GM12874 (cell line): ENCODE data around the gene ACVRL1.
A peak's percentile ranks its signal among the peaks of the same experiment; 100 is the strongest.

Experiments
- TF ChIP-seq, protein P1 (sequence below): IDR thresholded peaks from 2 replicates; pipeline ENCODE4 v1.5.1; 2011; ENCODE audit warnings: low read depth, mild to moderate bottlenecking, control low read depth, low read length, moderate library complexity; ENCODE audit not compliant: insufficient read depth

The ACVRL1 gene

DNA sequence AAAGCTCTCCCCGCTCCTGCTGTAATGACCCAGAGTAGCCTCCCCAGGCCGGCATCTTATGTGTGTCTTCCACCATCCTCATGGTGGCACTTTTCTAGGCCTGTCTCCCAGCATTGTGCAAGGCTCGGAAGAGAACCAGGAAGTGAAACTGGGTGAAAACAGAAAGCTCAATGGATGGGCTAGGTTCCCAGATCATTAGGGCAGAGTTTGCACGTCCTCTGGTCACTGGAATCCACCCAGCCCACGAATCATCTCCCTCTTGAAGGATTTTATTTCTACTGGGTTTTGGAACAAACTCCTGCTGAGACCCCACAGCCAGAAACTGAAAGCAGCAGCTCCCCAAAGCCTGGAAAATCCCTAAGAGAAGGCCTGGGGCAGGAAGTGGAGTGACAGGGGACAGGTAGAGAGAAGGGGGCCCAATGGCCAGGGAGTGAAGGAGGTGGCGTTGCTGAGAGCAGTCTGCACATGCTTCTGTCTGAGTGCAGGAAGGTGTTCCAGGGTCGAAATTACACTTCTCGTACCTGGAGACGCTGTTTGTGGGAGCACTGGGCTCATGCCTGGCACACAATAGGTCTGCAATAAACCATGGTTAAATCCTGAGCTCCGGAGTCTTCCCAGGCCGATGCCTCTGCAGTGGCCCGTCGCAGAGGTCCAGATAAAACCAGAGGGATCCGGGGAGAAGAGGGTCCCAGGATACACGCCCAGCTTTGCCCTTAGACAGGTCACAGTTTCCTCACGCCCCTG lies 15.6 kb downstream of the ACVRL1 start:
- TF ChIP-seq, protein P1, sequence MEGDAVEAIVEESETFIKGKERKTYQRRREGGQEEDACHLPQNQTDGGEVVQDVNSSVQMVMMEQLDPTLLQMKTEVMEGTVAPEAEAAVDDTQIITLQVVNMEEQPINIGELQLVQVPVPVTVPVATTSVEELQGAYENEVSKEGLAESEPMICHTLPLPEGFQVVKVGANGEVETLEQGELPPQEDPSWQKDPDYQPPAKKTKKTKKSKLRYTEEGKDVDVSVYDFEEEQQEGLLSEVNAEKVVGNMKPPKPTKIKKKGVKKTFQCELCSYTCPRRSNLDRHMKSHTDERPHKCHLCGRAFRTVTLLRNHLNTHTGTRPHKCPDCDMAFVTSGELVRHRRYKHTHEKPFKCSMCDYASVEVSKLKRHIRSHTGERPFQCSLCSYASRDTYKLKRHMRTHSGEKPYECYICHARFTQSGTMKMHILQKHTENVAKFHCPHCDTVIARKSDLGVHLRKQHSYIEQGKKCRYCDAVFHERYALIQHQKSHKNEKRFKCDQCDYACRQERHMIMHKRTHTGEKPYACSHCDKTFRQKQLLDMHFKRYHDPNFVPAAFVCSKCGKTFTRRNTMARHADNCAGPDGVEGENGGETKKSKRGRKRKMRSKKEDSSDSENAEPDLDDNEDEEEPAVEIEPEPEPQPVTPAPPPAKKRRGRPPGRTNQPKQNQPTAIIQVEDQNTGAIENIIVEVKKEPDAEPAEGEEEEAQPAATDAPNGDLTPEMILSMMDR, result no peak

DNA sequence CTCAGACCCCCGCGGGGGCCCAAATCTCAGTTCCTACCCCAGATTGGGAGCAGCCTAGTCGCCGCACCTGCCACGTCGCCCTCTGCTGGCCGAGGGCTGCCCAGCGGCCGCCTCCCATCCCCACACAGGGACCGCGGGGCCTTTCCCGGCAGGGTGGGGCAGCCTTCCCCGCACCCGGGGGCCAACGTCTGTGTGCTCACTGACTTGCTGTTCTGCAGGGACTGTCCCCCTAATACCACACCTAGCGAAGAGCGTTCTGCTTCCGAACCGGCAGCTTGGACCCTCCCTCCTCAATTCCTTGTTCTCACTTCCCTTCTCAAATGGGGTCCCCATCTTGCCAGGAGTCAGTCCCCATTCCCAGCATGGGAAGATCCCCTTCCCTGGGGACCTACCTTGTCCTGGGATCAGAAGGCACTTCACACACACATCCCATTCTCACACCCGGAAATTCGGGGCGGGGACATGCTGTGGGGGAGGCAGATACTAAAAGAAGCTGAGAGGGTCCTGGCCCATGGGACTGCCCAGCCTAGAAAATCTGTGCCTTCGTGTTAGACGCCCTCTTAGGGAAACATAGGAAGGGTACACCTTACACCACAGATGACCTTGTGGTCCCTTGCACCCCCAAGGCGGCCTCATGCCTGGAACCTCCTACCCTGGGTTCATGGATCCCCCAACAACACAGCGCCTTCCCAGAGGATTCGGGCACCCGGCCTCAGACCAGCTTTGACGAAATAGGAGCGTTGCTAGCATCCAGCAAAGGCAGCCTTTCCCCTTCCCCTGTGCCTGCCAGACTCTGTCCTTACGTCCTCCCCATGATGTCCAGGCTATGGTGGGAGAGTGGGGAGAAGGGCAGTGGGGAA lies 16.4 kb downstream of the ACVRL1 start:
- TF ChIP-seq, protein P1, result peak; percentile 91

DNA sequence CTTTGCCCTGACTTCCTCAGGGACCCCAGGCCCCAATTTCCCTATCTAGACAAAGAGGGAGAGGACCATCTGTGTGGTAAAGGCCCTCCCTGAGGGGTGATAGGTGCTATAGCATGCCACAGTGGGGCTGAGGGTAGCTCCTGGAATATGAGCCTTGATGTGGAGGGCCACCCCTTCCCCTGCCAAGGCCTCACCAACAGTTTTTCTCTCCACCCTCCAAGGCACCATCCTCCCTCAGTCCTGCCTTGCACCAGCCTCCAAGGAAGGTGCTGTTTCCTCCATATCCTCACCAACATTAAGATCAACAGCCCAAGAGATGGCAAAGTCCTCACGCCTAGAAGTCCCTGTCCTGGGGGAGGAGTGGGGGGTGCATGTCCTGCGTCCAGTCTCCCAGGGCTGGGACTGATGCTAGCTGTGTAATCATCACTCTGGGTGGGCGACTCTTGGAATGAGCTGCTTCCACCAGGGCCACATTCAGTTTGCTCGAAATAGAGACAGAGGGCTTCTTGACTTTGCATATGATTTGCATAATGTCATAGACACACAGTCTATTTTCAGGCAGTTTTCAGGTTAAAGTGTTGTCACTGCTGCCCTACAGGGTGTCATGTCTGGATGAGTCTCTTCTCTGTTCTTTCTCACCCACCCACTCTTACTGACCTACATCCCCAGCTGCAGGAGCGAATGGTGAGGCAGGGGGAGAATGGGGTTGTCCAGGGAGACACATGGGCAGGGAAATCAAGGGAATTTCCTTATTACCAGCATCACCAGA lies 17.4 kb downstream of the ACVRL1 start:
- TF ChIP-seq, protein P1, result no peak

DNA sequence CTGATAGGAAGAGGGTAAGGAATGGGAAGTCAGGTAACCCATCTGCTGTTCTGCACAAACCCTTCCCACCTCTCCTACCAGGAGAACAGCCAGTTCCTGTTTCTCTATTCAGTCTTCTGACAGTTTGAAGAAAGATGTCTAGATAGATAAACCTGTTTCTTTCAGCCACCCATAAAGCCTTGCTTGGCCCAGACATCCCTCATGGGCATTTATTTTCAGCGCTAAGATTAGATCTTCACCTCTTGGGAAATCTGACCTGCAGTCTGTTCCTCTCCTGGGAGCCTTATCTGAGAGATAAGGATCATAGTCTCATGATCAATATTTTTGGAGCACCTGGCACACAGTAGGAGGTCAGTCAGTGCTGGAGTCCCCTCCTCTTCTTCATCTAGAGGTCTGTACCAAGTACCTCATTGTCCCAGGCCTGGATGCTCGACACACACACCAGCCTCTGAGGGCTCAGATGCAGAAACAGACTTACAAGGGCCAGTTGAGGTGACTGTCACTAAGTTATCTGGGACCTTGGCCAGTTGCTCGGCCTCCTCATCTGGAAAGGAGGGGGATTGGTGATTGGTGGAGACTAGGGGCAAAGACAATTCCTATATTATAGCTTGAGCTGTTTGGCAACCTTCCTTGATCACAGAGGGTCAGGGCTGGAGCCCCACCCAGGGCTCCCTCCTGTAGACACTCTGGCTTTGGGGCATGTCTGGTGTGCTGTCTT lies 18.2 kb downstream of the ACVRL1 start:
- TF ChIP-seq, protein P1, result no peak

DNA sequence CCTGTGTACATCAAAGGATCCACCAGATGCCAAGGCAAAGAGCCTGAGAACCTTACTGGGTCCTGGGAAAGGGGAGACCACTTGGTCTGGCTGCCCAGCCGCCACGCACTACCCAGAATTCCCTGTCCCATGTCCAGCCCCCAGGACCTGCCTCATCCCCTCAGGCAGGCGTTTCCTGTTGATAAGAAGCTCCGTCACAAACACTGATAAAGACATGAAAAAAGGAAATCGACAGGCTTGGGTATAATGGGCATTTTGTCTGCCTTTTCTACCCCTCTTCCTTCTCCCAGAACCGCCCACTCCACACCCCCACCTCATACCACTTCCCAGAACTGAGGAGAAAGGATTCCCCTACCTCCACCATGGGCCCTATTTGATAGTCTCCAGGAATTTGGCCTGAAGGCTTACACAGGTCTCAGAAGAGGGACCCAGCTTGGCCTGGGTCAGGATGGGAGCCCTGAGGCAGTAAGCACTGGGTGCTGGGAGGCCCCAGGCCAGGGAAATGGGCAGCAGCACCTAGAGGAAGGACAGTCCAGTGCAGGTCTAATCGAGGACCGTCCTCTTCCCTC lies 18.8 kb downstream of the ACVRL1 start:
- TF ChIP-seq, protein P1, result no peak

DNA sequence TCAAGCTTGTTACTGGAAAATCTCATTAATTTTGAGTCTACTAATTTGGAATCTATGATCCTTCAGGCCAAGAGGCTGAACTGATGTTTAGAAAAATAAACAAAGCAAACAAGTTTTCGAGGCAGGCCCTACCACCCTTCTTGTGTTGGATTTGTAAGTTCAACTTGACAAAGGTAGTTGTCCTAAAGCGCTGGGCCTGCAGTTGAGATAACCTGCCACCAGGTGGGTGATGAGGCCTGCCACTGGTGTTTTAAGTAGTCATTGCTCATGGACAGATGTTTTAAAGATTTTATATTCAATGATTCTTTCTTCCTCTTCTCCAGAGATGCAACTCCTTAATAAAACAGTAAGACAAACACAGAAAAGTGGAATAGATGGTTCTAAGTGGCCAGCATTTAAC lies 19.4 kb downstream of the ACVRL1 start:
- TF ChIP-seq, protein P1, result peak; percentile 61
